SKM-1 (cell line): ENCODE data around the gene PTF1A.

ENCODE experiments used
- DNase-seq: peaks from one replicate; lab custom pipeline; 2025; ENCODE audit not compliant: unreplicated experiment; lab: John Stamatoyannopoulos, UW

Gene PTF1A

GRCh38 chr10:23186697-23187096 lies 5.4 kb upstream of the PTF1A start:
- no peak for DNase-seq

- no peak for DNase-seq
Observed at GRCh38 chr10:23187155-23187554, 5.0 kb upstream of the PTF1A start.

- no peak for DNase-seq
Observed at GRCh38 chr10:23189024-23189423, 3.1 kb upstream of the PTF1A start.

- no peak for DNase-seq
Observed at GRCh38 chr10:23190872-23191763, 994 bp upstream of the PTF1A start.

GRCh38 chr10:23192712-23193434 lies 761 bp downstream of the PTF1A start:
- DNase-seq: no peak

- DNase-seq: no peak
Observed at GRCh38 chr10:23193435-23194074, 1.4 kb downstream of the PTF1A start.

- DNase-seq: no peak
Observed at GRCh38 chr10:23194471-23194965, 2.4 kb downstream of the PTF1A start.

- no peak for DNase-seq
Observed at GRCh38 chr10:23194966-23195845, 3.1 kb downstream of the PTF1A start.

GRCh38 chr10:23195846-23196600 lies 3.9 kb downstream of the PTF1A start:
- no peak for DNase-seq

GRCh38 chr10:23196915-23197314 lies 4.8 kb downstream of the PTF1A start:
- DNase-seq: no peak

- no peak for DNase-seq
Observed at GRCh38 chr10:23197416-23197861, 5.3 kb downstream of the PTF1A start.

- no peak for DNase-seq
Observed at GRCh38 chr10:23198610-23198939, 6.5 kb downstream of the PTF1A start.

GRCh38 chr10:23198940-23199767 lies 7.0 kb downstream of the PTF1A start:
- DNase-seq: no peak

- DNase-seq: no peak
Observed at GRCh38 chr10:23199768-23200511, 7.8 kb downstream of the PTF1A start.

- no peak for DNase-seq
Observed at GRCh38 chr10:23200586-23200985, 8.5 kb downstream of the PTF1A start.

GRCh38 chr10:23200997-23201652 lies 9.0 kb downstream of the PTF1A start:
- no peak for DNase-seq

- no peak for DNase-seq
Observed at GRCh38 chr10:23201837-23202236, 9.7 kb downstream of the PTF1A start.

- DNase-seq: no peak
Observed at GRCh38 chr10:23202779-23203178, 10.7 kb downstream of the PTF1A start.
